HG02973 (cell line): ENCODE measurements around the gene PSME2.

ENCODE experiments used
- ATAC-seq: cut with Tn5 transposase; IDR thresholded peaks from one replicate; pipeline ENCODE4 v1.9.1; 2021; ENCODE audit warnings: moderate library complexity; ENCODE audit not compliant: unreplicated experiment

PSME2 gene, protein sequence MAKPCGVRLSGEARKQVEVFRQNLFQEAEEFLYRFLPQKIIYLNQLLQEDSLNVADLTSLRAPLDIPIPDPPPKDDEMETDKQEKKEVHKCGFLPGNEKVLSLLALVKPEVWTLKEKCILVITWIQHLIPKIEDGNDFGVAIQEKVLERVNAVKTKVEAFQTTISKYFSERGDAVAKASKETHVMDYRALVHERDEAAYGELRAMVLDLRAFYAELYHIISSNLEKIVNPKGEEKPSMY

DNA sequence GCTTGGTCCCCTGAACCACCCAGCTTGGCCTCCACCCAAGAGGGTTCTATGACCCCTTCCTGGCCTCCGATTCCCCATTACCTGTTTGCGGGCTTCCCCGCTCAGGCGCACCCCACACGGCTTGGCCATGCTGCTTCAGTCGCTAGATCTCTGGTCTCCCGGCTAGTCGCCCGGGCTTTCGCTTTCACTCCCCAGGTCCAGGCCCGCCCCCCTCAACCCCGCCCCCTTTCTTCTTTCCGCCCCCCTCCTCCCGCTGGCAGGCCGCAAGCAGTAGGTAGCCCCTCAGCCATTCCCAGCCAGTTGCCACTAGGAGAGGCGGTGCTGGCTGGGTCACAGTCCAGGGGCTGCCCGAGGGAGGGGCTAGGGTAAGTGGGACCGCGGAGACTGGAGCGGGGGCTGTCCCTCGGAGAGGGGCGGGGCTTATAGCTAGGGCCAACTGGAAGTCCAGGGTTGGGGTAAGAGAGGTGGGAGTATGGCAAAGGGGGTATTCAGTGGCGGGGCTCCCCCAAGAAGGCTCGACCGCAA, at the start of gene PSME2:
PSME2 (minus strand) TSS at position 158 of the 525 bp plus-strand sequence; CDS start at position 129, 29 bp downstream.
- peak; percentile 49 for ATAC-seq

DNA sequence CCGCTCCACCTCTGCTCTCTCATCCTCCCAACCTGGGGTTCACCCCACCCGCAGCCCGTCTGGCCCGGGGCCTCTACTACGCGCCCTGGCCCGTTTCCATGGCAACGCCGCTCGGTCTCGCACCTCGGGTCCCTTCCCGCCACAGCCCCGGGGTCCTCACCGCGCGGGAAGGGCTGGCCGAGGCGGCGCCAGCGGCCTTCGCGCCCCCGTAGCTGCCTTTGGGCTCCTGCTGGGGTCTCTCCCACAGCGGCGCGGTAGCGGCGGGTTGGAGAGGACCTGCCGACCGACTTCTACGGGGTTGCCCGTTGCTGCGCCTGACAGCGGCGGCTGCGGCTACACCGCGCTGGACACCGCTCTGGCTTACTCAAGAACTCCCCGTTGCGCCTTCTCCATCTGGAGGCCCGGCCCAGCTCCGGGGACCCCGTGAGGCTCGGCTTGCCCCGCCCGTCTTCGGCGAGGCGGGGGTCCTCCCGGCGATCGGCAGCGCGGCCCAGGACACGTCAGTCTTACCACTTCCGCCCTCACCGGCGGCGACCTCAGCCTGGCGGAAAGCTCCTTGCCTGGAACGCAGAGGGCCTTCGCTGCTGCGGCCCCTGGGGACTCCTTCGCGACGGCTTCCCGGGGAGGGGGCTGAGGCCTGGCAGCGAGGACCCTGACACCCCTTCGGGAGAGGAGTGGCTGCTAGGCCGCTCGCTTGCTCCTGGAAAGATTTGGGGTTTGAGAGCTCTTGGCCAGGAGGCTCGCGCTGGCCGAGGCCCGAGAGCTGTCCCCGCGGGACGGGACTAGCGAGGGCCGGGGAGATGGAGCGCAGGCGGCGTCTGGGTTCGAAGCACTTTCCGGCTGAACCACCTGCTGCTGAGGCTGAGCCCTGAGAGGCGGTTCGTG, 49.0 kb upstream of the PSME2 start, which contains the start of gene TM9SF1:
TM9SF1 (minus strand) TSS at position 256 of the 885 bp plus-strand sequence. CDS start 422 bp downstream, outside the sequence.
- ATAC-seq: peak; percentile 67

DNA sequence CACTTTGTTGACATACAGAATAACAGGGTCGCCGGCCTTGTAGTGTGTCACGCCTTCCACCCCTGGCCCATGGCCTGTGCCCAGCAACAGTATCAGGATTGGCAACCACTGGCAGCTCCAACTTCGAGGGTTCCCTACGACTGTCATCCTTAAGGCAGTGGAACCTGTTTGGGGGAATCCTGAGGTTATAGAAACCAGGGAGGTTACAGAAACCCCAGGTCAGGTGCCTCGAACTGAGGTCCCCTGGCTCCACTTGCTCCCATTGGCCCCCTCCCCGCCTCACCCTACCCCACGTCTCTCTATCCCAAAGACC, 48.4 kb upstream of the PSME2 start:
- no peak for ATAC-seq

DNA sequence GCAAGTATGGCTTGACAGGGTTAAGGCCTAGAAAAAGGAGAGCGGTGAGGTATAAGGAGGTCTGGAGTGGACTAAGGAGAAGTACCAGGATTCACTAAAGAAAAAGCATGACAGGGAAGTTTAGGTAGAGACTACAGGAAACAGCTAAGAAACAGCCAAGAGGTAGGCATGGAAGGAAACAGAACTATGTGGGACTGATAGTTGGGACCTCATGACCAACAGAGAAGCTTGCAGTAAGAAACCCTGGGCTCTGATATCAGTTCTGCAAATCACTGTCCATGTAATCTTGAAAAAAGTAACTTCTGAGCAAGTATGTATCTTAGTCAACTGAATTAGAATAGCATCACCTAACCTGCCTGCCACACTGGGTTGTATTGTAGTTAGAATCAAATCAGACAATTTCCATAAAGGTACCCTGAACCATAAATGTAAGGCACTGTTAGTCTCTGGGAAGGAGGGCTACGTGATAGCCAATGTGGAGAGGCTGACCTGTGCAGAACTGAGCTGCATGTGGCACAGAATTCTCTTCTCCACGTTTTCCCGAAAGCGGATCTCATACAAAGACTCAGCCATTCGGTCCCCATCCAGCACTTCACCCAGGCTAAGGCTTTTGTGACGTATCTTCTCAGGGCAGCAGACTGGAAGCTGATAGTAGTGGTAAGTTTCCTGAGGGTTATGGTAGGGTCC, 47.9 kb upstream of the PSME2 start:
- ATAC-seq: no peak

DNA sequence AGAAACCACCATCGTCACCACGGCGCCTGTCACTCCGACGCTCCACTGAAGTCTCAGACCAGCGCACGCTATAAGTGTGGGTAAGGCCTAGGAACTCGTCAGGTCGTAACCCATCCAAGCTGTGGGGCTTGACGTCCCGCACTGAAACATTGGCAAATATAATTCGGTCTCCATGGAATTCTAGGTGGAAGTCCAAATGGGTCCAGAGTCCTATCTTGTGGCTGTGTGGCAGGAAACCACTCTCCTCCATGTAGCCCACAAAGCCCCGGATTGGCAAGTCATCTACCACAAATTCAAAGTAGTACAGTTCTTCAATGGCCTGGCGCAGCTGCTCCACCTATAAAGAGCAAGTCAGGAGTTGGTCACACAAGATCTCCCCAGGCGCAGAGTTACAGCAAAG, 46.5 kb upstream of the PSME2 start:
- ATAC-seq: no peak

DNA sequence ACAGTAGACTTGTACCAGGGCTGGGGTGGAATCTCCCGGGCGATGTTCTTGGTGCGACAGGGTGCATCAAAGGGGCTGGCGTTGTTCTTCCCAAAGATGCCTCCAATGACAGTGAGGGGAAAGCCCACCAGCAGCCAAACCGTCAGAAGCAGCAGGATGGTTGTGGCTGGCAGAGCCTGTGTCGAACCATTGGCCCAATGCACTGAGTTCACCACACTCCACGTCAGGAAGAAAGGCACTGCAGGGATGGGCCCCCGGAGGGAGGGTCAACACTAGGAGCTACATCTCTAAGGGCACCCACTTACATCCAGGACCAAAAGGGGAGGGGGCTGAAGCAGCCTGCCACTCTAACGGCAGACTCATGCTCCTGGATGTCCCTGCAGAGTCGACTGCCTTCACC, 44.0 kb upstream of the PSME2 start:
- ATAC-seq: no peak

DNA sequence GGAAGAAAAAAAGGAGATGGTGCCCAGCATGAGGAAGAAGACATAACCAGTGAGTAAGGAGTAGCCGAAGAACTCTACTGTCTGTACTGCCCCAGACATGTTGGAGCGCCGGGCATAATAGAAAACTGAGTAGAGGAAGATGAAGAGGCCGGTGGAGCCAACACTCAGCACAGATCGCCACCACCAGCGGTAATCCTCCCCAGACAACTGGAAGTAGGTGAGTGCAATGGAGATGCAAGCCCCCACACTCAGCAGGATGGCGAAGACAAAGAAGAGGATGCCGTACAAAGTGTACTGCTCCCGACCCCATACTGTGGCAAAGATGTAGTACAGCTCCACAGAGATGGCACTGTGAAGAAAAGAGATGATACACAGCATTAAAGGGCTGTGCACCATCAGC, 43.0 kb upstream of the PSME2 start:
- no peak for ATAC-seq

DNA sequence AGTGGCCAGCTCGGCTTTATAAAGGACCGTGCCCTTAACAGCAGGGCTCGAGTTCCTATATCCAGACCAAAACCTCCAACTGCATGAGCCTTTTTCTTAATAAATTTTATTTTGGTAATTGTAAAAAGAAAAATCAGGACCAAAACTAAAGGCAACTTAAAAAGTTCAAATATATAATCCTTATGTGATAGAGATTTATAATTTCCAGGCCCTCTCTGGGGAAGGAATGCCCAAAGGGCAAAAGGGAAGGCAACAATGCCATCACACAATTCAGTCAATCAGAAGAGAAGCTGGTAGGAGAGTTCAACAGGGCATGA, 42.6 kb upstream of the PSME2 start:
- ATAC-seq: no peak

DNA sequence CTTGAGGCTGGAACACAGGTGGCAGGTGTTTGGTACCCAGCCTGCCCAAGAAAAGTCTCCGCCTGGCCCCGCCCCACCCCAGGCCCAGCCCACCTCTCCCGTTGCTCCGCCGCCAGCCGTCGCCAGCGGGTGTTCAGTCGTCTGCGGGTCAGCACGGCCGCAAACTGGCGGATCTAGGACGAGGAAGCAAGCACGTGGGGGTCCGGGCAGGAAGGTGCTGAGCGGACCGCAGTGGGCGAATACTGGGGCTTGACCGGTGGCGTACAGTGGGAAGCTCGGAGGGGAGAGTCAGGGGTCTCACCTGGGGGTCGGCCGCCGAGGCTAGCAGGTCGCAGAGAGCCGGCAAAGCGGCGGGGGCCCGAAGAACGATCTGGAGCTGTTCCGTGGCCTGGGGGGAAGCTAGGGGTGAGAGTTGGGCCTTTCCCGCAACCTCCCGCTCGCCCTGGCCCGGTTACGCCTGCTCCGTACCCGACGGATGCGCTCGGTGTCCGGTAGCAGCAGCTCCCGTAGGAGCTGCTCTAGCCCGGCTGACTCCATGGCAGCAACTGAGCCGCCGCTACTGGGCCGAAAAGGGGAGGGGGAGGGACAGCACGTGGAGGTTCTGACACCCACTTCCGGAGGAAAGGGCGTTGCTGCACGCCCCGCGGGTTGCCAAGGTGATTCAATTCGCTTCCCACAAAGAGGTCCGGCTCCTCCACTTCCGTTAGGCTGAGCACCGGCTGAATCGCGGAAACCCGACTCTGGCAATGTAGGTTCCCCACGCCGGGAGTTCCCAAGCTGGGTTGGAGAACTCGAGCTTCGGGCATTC, 42.0 kb upstream of the PSME2 start, which contains the start of gene IPO4:
IPO4 (minus strand) TSS at position 566 of the 808 bp plus-strand sequence; CDS start at position 537, 29 bp downstream.
- ATAC-seq: peak; percentile 69

DNA sequence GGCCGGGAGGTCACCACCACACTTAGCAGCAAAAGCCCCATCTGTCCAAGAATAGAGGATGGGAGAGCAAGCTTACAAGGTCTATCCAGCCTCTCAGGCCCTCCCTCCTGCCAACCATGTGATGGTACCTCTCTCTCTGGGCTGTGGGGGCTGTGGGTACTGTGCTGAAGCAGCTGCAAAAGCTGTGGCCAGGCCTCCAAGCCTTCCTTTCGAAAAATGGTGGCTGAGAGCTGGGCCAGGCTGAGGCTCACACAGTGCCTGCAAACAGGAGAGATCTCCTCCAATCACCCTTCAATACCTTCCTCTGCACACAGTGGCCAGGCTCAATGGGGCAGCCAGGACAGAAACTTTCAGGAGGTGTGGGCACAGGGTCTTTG, 41.1 kb upstream of the PSME2 start:
- no peak for ATAC-seq

DNA sequence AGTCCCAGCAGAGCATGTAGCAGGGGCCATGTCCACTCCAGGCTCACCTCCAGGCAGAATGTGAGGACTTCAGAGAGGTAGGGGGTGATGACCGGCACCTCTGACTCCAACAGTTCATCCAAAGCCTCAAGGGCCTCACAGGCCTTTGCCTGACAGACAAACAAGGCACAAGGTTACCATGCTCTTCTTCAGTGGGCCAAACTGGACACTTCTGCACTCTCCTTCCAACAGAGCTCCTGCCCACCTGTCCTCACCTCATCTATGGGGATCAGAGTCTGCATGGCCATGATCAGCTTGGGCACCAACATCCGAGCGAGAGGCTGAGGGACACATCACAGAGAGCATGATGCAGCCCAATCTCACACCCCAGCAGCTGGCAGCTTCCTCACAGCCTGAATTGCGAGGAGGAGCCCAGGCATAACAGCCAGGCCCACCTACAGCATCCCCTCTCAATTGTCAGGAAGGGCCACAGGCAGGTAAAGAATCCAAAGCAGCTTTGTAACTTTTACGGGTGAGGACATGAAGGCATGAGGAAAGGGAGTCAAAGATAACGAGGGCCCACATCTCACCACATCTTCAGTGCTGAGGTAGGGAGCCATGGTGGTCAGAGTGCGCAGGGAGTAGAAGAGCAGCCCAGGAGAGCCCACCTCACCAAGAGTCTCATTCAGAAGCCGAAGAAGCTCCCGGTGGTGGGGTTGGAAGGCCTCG, 40.6 kb upstream of the PSME2 start:
- ATAC-seq: no peak

DNA sequence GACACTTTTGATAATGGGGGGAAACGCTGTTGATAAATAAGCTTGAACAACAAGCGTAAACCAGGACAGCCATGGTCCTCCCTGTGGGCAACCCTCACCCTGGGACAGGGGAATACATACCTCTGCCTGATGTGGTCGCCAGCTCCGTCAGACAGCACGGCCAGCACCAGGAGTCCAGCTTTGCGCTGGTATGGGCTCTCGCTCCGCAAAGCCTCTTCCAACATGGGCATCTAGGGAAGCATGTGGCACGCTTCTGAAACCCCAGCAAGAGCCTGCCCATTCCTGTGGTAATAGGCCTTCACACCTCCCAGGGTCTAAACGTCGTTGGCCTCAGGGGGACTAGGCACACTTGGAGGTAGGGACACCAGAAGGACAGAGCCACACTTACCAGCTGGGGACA, 39.3 kb upstream of the PSME2 start:
- no peak for ATAC-seq

DNA sequence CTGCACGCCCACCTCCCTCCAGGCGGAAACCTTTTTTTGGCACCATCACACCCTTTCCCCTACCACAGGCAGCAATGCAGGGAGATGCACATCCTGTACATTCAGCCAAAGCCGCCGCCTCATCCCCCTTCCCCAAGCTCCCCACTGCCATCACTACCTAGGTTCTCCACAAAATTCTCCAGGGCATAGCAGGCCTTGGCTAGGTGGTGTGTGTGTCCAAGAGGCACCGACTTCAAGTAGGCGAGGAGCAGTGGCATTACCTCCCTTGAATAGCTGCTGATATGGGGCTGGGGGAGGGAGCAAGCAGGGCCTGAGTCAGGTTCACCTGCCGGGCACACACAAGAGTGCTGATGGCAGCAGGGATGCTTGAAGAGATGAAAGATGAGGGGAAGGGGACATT, 38.6 kb upstream of the PSME2 start:
- no peak for ATAC-seq

DNA sequence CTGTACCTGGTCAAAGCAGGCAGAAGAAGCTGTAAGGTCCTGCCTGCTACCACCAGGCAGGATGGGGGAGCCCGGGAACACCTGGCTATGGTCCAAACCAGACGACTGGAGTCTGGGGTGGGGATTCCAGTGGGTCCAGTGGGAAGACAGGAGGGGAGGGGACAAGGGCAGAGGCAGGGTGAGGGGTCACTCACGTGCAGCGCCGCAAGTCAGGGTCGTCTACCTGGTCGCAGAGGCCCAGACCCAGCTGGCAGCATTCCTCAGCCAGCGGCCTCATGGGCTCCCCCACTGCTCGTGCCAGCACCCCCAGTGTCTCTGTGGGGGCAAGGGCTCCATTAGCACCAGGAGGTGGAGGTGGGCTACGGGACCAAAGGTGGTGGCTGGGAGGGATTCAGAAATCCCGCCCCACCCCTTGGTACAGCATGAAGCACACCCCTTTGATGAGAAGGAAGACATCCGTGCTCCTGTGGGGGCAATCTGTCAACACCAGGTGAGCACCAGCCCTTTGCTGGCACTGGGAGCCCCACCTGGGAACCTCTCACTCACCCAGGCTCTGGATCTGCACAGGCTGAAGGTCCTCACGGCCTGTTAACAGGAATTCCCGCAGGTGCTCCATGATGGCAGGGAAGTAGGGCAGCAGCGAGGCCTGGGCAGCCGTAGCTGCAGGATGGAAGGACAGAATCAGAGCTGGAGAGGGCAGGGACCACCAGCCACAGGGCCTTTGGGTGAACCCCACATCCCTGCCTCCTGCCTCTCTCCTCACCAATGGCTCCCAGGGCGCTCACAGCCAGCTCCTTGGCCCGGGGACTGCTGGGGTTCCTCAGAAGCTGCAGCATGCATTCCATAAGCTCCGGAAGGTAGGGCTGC, 37.9 kb upstream of the PSME2 start:
- no peak for ATAC-seq

DNA sequence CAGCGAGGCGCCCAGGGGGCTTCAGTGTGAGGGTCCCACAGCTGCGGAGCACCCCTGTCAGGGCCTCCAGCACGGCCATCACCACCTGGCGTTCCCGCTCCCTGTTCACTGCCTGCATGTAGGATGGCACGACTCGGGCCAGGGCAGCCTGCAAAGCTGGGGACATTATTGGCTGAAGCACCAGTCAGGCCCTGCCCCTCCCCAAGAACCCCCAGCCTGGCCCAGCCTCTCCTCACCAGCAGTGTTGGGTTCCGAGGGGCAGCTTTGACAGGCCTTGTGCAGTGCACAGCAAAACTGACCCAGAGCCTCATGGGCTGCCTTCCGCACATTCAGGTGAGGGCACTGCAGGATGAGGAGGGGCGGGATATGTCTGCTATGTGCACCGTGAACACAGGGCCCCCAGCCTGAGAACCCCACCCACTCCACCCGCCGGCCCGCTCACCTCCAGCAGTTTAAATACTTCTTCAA, 36.6 kb upstream of the PSME2 start:
- no peak for ATAC-seq

DNA sequence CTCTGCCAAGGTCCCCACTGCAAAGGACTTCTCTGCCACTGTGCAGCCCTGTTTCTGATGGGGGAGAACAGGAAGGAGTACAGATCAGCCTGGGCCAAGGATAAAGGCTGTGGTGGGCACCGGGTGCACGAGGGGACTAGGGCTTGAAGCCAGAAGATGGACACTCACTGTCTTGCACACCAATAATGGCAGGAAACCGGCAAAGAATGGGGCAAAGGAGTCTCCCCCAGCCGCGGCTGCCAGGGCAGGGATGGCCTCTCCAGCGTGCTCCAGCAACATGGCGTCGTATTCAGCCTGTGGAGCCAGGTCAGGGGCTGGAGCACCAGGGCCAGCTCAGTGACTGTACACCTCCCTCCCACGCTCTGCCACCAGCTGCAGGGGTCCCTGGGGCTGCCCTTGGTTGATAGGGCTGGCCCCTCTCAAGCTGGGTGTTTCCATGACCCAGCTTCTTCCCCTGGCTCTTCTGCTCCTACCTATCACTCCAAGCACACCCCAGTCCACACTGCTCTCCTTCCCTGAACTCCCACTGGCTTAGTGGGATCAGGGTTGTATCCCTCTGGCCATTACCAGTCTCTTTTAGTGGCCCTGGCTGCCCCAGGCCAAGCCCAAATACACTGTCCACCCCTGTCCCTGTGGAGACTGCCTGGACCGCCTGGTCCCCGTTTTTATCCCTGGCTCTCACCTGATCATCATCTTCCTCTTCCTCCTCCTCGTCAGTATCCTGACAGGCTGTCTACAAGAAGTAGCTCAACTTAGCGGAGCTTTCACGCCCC, 35.9 kb upstream of the PSME2 start:
- ATAC-seq: no peak

DNA sequence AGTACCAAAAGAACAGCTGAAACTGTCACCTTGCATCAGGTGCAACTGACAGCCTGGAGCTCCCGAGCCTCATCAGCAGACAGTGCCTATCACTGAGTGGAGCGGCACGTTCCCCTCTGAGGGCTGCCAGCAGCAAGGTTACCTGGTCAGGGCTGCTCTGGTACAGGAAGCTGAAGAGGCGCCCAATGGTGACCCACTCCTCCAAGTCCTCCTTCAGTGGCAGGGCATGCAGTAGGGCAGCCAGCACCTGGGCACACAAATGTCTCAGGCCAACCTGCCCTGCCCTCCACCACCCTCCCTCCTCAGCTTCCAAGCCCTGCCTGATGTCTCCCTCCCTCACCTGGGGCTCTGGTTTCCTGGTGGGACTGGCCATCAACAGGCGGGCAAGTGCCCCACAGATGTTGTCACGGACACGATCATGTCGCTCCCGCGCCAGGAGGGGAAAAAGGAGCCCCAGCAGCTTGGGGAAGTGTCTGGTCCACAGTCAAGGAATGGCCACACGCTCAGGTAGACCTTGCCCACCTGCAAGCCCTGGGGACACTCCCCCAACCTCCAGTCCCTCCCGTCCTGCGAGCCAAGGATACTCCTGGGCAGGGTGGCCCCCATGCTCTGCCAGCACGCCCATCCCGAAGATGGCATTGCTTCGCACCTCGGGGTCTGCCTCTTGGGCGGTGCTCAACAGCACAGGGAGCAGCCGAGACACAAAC, 35.1 kb upstream of the PSME2 start:
- no peak for ATAC-seq
